Mesenchymal stem cell (in vitro differentiated cells and primary cell): ENCODE data around the gene ARID1B.
A peak's percentile ranks its signal among the peaks of the same experiment; 100 is the strongest.

Experiments used
- DNase-seq: peaks from one replicate; pipeline ENCODE4 v3.0.0-alpha.2; 2013
- H2AFZ ChIP-seq: one replicate; pipeline ENCODE4 v1.6.1; 2013; ENCODE audit warnings: low read depth, mild to moderate bottlenecking, control low read depth, inconsistent platforms, low read length, moderate library complexity
- H2AK5ac ChIP-seq: 2 replicates; pipeline ENCODE4 v1.6.1; 2013; ENCODE audit warnings: low read length, moderate library complexity, mild to moderate bottlenecking, inconsistent platforms; ENCODE audit not compliant: severe bottlenecking
- H2BK120ac ChIP-seq: one replicate; pipeline ENCODE4 v1.6.1; 2013; ENCODE audit warnings: low read depth, mild to moderate bottlenecking, inconsistent platforms, low read length, moderate library complexity
- H2BK12ac ChIP-seq, 2 experiments: one replicate each; pipeline ENCODE4 v1.6.1; 2013; ENCODE audit warnings: inconsistent platforms in 2 of 2, low read length in 2 of 2, mild to moderate bottlenecking in 2 of 2, moderate library complexity in 2 of 2, control low read depth in 1 of 2
- H2BK15ac ChIP-seq: one replicate; pipeline ENCODE4 v1.6.1; 2013; ENCODE audit warnings: mild to moderate bottlenecking, low read depth, inconsistent platforms; ENCODE audit not compliant: poor library complexity, severe bottlenecking
- H2BK5ac ChIP-seq: 2 replicates; pipeline ENCODE4 v1.6.1; 2013; ENCODE audit warnings: low read depth, mild to moderate bottlenecking, low read length, control low read depth, inconsistent platforms; ENCODE audit not compliant: poor library complexity, severe bottlenecking
- H3K14ac ChIP-seq, 2 experiments: one replicate each; pipeline ENCODE4 v1.6.1; 2013; ENCODE audit warnings: inconsistent platforms in 2 of 2, low read length in 2 of 2, control low read depth in 1 of 2, mild to moderate bottlenecking in 1 of 2, moderate library complexity in 1 of 2
- H3K18ac ChIP-seq, 2 experiments: one replicate each; pipeline ENCODE4 v1.6.1; 2013; ENCODE audit warnings: inconsistent platforms in 2 of 2, low read length in 2 of 2, control low read depth in 1 of 2, low read depth in 1 of 2, mild to moderate bottlenecking in 1 of 2
- H3K23ac ChIP-seq, 2 experiments: one replicate each; pipeline ENCODE4 v1.6.1; 2013; ENCODE audit warnings: inconsistent platforms in 2 of 2, low read length in 2 of 2, mild to moderate bottlenecking in 2 of 2, moderate library complexity in 2 of 2, control low read depth in 1 of 2
- H3K27ac ChIP-seq: 2 replicates; pipeline ENCODE4 v1.5.1; 2013; ENCODE audit warnings: mild to moderate bottlenecking, moderate library complexity, low read length, control low read depth, inconsistent platforms; ENCODE audit not compliant: poor library complexity, severe bottlenecking
- H3K27me3 ChIP-seq, 2 experiments: 2 replicates each; pipeline versions ENCODE4 v1.6.1 to v1.7.0; 2013; ENCODE audit warnings: low read length in 2 of 2, mild to moderate bottlenecking in 2 of 2, moderate library complexity in 2 of 2, control low read depth in 1 of 2, inconsistent platforms in 1 of 2; ENCODE audit not compliant: control insufficient read depth in 1 of 2, insufficient read depth in 1 of 2
- H3K36me3 ChIP-seq, 2 experiments: 2 replicates each; pipeline versions ENCODE4 v1.6.1 to v1.7.0; 2013; ENCODE audit warnings: low read length in 2 of 2, control low read depth in 1 of 2, inconsistent platforms in 1 of 2, low read depth in 1 of 2, mild to moderate bottlenecking in 1 of 2; ENCODE audit not compliant: insufficient read depth in 2 of 2, control insufficient read depth in 1 of 2
- H3K4ac ChIP-seq, 2 experiments: one replicate each; pipeline ENCODE4 v1.6.1; 2013; ENCODE audit warnings: inconsistent platforms in 2 of 2, low read length in 2 of 2, mild to moderate bottlenecking in 2 of 2, moderate library complexity in 2 of 2, control low read depth in 1 of 2, low read depth in 1 of 2
- H3K4me1 ChIP-seq: 2 replicates; pipeline ENCODE4 v1.6.1; 2013; ENCODE audit warnings: low read depth, low read length, control low read depth; ENCODE audit not compliant: control insufficient read depth, insufficient read depth
- H3K4me2 ChIP-seq: 2 replicates; pipeline ENCODE4 v1.6.1; 2013; ENCODE audit warnings: low read length, mild to moderate bottlenecking, inconsistent platforms; ENCODE audit not compliant: poor library complexity, severe bottlenecking
- H3K4me3 ChIP-seq, 2 experiments: 2 replicates each; pipeline versions ENCODE4 v1.5.1 to v1.7.0; 2013; ENCODE audit warnings: low read length in 2 of 2, mild to moderate bottlenecking in 2 of 2, control low read depth in 1 of 2, low read depth in 1 of 2; ENCODE audit not compliant: insufficient read depth in 1 of 2
- H3K79me1 ChIP-seq: replicated peaks from 2 replicates; pipeline ENCODE4 v1.6.1; 2013; ENCODE audit warnings: mild to moderate bottlenecking, control low read depth, low read length, inconsistent platforms; ENCODE audit not compliant: poor library complexity, severe bottlenecking
- H3K9ac ChIP-seq: 2 replicates; pipeline ENCODE4 v1.7.0; 2013; ENCODE audit warnings: mild to moderate bottlenecking, low read length, moderate library complexity
- H3K9me3 ChIP-seq: 2 replicates; pipeline ENCODE4 v1.7.0; 2013; ENCODE audit warnings: mild to moderate bottlenecking, low read length; ENCODE audit not compliant: control insufficient read depth
- H4K8ac ChIP-seq: one replicate; pipeline ENCODE4 v1.6.1; 2013; ENCODE audit warnings: inconsistent platforms, mild to moderate bottlenecking, low read length, moderate library complexity
- H4K91ac ChIP-seq: one replicate; pipeline ENCODE4 v1.6.1; 2013; ENCODE audit warnings: mild to moderate bottlenecking, low read length, inconsistent platforms
- WGBS: methylation state at CpG from one replicate; pipeline ENCODE4 v1.1.7; 2013; ENCODE audit warnings: mixed read lengths; 5-methylcytosine and 5-hydroxymethylcytosine counted together

Gene ARID1B

DNA sequence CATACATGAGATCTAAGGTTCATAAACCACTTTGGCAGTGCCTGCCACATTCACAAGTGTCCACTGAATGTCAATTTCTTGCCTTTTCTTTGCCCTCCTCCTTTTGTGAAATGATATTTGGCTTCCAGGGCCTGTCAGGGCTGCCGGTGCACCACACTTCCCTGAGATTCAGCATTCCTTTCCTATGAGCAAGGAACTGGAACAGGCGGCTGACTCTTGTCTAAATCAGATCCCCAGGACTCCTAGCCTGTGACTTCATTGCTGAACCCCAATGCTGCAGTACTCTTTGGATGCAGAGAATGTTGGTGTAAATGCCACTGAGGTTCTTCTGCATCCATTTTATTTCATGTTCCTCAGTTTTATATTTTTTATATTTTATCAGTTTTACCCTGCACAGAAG lies 172.2 kb downstream of the ARID1B start:
- peak; percentile 65 for DNase-seq
- Histone ChIP-seq H3K23ac (no peak overlapping the region), H2BK12ac (no peak overlapping the region), H2AFZ (no peak overlapping the region), H3K9ac (peak overlapping the region; percentile 23), H3K27me3 (no peaks in the 10 kb centered on the region), H3K36me3 (no peaks in the 10 kb centered on the region), H3K14ac (no peak overlapping the region), H3K27ac (peak overlapping the region; percentile 65), H3K18ac (no peak overlapping the region), H2AK5ac (no peak overlapping the region), H2BK5ac (no peak overlapping the region), H3K4me2 (peak overlapping the region; percentile 42), H4K91ac (no peak overlapping the region), H4K8ac (no peak overlapping the region), H2BK15ac (no peak overlapping the region), H2BK120ac (no peak overlapping the region), H3K9me3 (no peaks in the 10 kb centered on the region), H3K4me1 (peaks cover 18% of the 10 kb centered on the region), H3K79me1 (peaks cover 7% of the 10 kb centered on the region), H3K4ac (no peak overlapping the region), H3K4me3 (no peak overlapping the region)
- WGBS, result 0% methylated on average over 2 of the region's 2 CpGs

DNA sequence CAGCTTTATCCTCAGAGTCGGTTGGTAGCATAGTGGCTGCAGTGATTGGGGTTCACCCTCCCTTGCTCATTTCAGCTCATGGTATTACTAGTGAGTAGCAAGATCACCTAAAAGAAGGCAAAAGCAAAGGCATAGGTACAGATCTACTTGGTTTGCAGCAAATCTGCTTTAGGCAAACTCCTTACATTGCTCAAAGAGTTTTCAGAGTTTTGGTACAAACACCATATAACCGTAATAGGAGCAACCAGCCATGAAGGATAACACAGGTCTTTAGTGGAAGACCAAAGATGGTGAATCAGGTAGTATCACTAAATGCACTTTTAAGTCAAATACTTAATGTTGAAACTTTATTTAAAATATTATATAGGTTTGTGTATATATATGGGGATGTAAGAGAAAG lies 172.9 kb downstream of the ARID1B start:
- H2BK5ac ChIP-seq, result no peak overlapping the region
- peaks cover 21% of the 10 kb centered on the region for H3K4me1 ChIP-seq
- no peak overlapping the region for H3K4me2 ChIP-seq
- H3K9ac ChIP-seq, result no peak overlapping the region
- no peaks in the 10 kb centered on the region for H3K27me3 ChIP-seq
- no peak overlapping the region for H2AK5ac ChIP-seq
- no peak overlapping the region for H4K91ac ChIP-seq
- H2BK12ac ChIP-seq, result no peak overlapping the region
- no peak overlapping the region for H2AFZ ChIP-seq
- peaks cover 7% of the 10 kb centered on the region for H3K79me1 ChIP-seq
- no peak overlapping the region for H3K27ac ChIP-seq
- H3K23ac ChIP-seq, result no peak overlapping the region
- H3K4ac ChIP-seq, result no peak overlapping the region
- H4K8ac ChIP-seq, result no peak overlapping the region
- H3K18ac ChIP-seq, result no peak overlapping the region
- no peak overlapping the region for H2BK15ac ChIP-seq
- H3K14ac ChIP-seq, result no peak overlapping the region
- H3K9me3 ChIP-seq, result no peaks in the 10 kb centered on the region
- H3K4me3 ChIP-seq, result no peak overlapping the region
- no peak for DNase-seq
- H2BK120ac ChIP-seq, result no peak overlapping the region
- peaks cover 0 to 3% of the 10 kb centered on the region in 2 experiments for H3K36me3 ChIP-seq
- WGBS, result 80% methylated on average over 1 of the region's 2 CpGs

DNA sequence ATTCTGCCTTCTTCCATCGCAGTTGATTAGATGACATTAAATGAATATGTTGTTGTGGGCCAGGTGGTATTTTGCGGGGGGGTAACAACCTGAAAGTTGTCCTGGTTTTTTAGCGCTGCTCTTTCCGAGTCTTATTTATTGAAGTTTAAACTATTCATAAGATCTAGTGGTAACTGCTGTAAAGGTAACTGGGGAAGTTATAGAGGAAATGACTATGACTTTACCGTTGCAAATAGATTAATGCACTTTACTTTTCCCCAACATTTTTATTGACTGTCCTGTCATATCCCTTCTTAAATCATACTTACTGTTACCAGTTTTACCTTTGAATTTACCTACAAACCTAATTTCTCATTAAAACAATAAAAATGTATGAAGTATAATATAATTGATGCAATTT lies 173.4 kb downstream of the ARID1B start:
- DNase-seq, result no peak
- 93% methylated on average over 4 of the region's 5 CpGs for WGBS
- H2BK12ac ChIP-seq, result no peak overlapping the region
- no peaks in the 10 kb centered on the region for H3K27me3 ChIP-seq
- peaks cover 0 to 3% of the 10 kb centered on the region in 2 experiments for H3K36me3 ChIP-seq
- H3K18ac ChIP-seq, result no peak overlapping the region
- H4K8ac ChIP-seq, result no peak overlapping the region
- no peak overlapping the region for H3K4me2 ChIP-seq
- H4K91ac ChIP-seq, result no peak overlapping the region
- H3K23ac ChIP-seq, result no peak overlapping the region
- H2AFZ ChIP-seq, result no peak overlapping the region
- H2BK120ac ChIP-seq, result no peak overlapping the region
- no peak overlapping the region for H3K4ac ChIP-seq
- H3K9ac ChIP-seq, result no peak overlapping the region
- no peak overlapping the region for H2AK5ac ChIP-seq
- H3K4me1 ChIP-seq, result peaks cover 18% of the 10 kb centered on the region
- H3K4me3 ChIP-seq, result no peak overlapping the region
- H3K79me1 ChIP-seq, result peaks cover 4% of the 10 kb centered on the region
- H3K27ac ChIP-seq, result no peak overlapping the region
- H3K9me3 ChIP-seq, result no peaks in the 10 kb centered on the region
- H2BK15ac ChIP-seq, result no peak overlapping the region
- H2BK5ac ChIP-seq, result no peak overlapping the region
- no peak overlapping the region for H3K14ac ChIP-seq

DNA sequence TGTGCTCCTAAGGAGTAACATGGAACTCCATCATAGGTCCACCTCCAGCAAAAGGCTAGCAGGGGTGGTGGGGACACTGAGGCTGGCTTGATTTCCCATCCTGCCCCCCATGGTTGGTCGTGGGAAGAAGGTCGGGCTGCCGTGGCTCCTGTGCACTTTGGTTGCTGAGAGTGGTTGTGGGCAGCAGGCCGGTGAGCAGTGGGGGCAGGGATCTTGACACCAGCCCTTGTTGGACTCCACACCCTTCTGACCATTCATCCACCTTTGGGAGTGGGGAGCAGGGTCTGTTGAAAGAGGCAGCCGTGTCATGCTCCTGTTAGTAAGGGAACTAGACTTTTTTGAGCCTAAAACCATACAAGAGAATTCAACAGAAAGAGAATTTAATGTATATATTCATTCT lies 175.2 kb downstream of the ARID1B start:
- Histone ChIP-seq H2BK5ac (no peak overlapping the region), H2BK120ac (no peak overlapping the region), H2BK12ac (peak overlapping the region in 1 of 2 experiments; percentile 83), H3K79me1 (peaks cover 17% of the 10 kb centered on the region), H3K27ac (peak overlapping the region; percentile 38), H3K36me3 (peaks cover 0 to 7% of the 10 kb centered on the region in 2 experiments), H2BK15ac (no peak overlapping the region), H3K9me3 (no peaks in the 10 kb centered on the region), H3K18ac (peak overlapping the region in 1 of 2 experiments; percentile 45), H4K8ac (peak overlapping the region; percentile 29), H4K91ac (peak overlapping the region; percentile 6), H2AK5ac (peak overlapping the region; percentile 89), H3K14ac (peak overlapping the region in 1 of 2 experiments; percentile 94), H3K4me2 (no peak overlapping the region), H3K4me3 (no peak overlapping the region), H3K23ac (peak overlapping the region in 1 of 2 experiments; percentile 84), H3K4me1 (peaks cover 20% of the 10 kb centered on the region), H2AFZ (no peak overlapping the region), H3K9ac (no peak overlapping the region), H3K27me3 (no peaks in the 10 kb centered on the region), H3K4ac (no peak overlapping the region)
- WGBS, result 57% methylated on average over 1 of the region's 5 CpGs
- DNase-seq, result no peak
